Hepatocyte (in vitro differentiated cells): Measurements from ENCODE around the gene SLIT1.

ENCODE experiments used
- CTCF ChIP-seq: fragments of 200-600 bp; sonication (generic); IDR thresholded peaks from 2 replicates; pipeline ENCODE4 v1.5.1; 2016; ENCODE audit warnings: antibody characterized with exemption, mild to moderate bottlenecking; ENCODE audit not compliant: poor library complexity
- EZH2 ChIP-seq: fragments of 200-600 bp; sonication (generic); IDR thresholded peaks from 2 replicates; pipeline ENCODE4 v1.6.1; 2016; ENCODE audit warnings: antibody characterized with exemption, mild to moderate bottlenecking, borderline replicate concordance
- EZH2phosphoT487 ChIP-seq: fragments of 200-600 bp; sonication (generic); IDR thresholded peaks from one replicate; pipeline ENCODE4 v1.6.1; 2018; ENCODE audit warnings: antibody characterized with exemption, mild to moderate bottlenecking, low read depth, moderate library complexity; ENCODE audit not compliant: unreplicated experiment, severe bottlenecking

- TF ChIP-seq CTCF, result no peak
- no peak for TF ChIP-seq EZH2
- TF ChIP-seq EZH2phosphoT487, result no peak
Measured at GRCh38 chr10:97129666-97130065, 56.1 kb downstream of the SLIT1 start.
